Stimulated activated CD8-positive, alpha-beta memory T cell treated with anti-CD3 and anti-CD28 coated beads, Interleukin-4, amount 100 ng/mL, for 24 hours (primary cell): Measurements from ENCODE around the gene VPS8.

Experiments used
- DNase-seq: peaks from one replicate; pipeline ENCODE4 v3.0.0-alpha.2; 2020; ENCODE audit warnings: low read depth

The VPS8 gene

DNA sequence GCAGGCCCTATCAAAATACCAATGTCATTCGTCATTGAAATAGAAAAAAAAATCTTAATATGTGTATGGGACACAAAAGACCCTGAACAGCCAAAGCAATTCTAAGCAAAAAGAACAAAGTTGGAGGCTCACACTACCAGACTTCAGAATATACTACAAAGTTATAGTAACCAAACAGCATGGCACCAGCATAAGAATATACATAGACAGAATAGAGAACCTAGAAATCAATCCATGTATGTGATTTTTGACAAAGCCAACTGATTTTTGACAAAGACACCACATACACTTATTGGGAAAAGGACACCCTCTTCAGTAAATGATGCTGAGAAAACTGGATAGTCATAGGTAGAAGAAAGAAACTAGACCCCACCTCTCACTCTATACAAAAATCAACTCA lies 245.9 kb downstream of the VPS8 start:
- DNase-seq: no peak

DNA sequence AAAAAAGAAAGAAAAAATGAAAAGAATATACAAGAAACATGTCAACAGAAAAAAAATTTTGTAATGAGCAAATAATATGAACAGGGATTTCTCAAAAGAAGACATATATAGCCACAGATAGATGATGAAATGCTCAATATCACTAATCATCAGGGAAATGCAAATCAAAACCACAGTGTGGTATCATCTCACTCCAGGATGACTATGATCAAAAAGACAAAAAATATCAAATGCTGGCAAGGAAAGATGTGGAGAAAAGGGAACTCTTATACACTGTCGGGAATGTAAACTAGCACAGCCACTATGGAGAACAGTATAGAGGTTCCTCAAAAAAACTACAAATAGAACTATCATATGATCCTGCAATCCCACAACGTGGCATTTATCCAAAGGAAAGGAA lies 246.8 kb downstream of the VPS8 start:
- no peak for DNase-seq

DNA sequence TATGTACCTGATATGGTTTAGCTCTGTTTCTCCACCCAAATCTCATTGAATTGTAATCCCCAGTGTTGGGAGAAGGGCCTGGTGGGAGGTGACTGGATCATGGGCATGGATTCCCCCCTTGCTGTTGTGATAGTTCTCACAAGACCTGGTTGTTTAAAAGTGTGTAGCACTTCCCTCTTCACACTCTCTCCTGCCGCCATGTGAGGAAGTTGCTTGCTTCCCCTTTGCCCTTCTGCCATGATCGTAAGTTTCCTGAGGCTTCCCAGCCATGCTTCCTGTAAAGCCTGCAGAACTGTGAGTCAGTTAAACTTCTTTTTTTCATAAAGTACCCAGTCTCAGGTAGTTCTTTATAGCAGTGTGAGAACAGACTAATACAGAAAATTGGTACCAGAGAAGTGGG lies 247.8 kb downstream of the VPS8 start:
- no peak for DNase-seq

DNA sequence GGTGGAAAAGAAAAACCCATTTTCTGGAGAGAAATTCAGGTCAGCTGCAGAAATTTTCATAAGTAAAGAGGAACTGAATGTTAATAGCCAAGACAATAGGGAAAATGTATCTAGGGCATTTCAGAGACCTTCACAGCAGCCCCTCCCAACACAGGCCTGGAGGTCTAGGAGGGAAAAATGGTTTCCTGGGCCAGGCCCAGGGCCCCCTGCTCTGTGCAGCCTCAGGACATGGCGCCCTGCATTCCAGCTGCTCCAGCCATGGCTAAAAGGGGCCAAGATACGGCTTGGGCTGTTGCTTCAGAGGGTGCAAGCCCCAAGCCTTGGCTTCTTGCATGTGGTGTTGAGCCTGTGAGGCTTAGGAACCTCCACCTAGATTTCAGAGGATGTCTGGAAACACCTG lies 248.7 kb downstream of the VPS8 start:
- no peak for DNase-seq

DNA sequence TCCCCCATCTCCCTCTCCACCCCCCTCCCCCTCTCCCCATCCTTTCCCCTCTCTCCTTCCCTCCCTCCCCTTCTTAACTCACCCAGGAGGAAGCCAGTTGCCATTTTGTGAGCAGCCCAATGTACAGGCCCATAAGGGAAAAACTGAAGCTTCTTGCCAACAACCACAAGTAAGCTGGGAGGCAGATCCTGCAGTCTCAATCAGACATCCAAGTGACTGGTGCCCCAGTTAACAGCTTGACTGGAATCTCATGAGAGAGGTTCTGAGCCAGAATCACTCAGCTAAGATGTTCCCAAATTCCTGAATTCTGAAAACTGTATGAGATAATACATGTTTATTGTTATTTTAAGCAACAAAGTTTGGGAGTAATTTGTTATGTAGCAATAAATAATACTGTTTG lies 250.2 kb downstream of the VPS8 start:
- no peak for DNase-seq

DNA sequence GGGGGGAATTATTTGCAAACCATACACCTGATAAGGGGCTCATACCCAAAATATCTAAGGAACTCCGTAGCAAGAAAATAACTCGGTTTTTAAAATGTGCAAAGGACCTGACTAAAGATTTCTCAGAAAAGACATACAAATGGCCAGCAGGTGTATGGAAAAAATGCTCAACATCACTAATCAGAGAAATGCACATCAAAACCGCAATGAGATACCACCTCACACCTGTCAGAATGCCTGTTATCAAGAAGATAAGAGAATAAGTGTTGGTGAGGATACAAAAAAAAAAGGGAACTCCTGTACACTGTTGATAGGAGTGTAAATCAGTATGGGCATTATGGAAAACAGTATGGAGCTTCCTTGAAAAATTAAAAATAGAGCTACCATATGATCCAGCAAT lies 251.5 kb downstream of the VPS8 start:
- no peak for DNase-seq

DNA sequence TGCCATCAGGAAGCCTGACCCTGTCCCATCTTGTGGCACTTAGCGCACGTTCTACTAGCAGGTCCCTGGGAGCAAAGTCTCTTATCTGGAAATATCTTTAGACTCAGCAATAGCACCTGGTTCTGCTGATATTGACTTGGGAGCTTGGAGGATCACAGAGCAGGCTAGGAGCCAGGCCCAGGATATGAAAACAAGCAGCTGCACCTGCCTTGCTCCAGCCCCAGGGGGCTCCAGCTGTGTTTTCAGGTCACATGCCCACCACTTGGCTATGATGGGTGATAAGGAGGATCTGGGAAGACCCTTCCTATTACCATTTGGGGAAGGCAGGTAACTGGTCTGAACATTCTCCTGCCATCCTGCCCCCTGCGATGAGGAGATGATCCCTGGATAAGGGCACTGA lies 253.1 kb downstream of the VPS8 start:
- no peak for DNase-seq

DNA sequence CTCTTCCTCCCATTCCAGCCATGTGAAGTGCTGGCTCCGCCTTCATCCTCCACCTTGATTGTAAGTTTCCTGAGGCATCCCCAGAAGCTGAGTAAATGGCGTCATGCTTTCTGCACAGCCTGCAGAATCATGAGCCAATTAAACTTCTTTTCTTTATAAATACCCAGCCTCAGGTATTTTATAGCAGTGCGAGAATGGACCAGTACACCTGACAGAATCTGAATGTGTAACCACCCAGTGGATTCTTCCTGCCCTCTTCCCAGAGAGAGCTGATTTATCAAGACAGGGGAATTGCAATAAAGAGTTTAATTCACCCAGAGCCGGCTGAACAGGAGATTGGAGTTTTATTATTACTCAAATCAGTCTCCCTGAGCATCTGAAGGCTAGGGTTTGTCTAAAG lies 254.3 kb downstream of the VPS8 start:
- no peak for DNase-seq

DNA sequence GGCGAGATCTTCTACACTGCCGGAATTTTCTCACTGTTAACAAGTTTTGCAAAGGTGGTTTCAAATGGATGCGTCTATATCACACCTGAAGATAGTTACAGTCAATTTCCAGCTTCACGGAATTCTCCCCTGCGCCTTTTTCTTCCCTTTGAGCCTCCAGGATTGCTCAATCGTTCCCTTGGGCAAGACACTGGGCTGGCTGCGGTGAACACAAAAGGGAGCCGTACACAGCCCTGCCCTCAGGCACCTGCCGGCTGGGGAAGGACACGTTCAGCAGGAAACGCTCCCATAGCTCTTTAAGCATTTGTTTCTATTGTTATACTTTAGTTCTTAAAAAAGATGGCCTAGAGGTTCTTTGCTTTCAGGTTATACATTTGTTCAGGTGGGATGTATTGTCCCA lies 255.2 kb downstream of the VPS8 start:
- no peak for DNase-seq

DNA sequence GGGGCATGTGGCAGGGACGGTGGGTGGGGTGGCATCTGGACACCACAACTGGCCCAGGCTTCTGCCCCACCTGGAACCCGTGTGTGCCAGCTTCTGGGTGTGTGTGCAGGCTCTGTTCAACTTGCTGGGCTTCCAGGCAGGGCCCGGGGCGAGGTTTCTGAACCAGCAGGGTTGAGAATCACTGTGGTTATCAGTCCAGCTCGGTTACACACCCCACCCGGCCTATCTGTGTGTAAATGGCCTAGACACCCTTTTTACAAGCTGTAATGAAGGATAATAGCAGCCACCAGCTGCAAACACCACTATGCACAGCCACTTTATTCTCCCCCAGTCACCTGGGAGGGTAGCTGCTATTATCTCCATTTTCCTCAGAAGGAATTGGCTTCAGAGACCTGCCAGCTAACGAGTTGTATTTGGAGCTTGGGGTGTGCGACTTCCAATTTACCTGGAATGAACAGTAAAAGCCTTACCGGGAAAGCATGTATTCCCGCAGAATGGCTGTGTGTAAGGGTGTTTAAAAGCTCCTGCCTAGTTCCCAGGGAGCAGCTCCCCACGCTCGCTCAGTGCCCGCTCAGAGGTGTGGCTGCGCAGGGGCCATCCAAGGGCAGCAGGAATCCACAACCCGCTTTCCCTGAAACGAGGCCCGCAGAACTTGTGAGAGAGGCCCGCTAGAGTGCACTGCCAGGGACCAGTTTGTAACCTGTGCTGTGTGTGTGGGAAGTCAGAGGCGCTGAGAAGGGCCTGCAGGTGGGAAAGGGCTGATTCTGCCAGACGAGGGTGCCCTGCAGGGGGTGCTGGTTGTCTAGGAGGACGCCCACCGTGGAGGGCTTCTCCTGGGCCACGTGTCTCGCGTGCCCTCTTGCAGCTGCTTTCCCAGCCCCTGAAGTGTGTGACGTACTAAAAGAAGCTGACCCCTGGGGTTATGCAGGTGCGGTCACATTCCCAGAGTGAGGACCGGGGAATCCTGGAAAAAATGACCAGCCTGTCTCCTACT lies 257.4 kb downstream of the VPS8 start:
- DNase-seq: no peak

DNA sequence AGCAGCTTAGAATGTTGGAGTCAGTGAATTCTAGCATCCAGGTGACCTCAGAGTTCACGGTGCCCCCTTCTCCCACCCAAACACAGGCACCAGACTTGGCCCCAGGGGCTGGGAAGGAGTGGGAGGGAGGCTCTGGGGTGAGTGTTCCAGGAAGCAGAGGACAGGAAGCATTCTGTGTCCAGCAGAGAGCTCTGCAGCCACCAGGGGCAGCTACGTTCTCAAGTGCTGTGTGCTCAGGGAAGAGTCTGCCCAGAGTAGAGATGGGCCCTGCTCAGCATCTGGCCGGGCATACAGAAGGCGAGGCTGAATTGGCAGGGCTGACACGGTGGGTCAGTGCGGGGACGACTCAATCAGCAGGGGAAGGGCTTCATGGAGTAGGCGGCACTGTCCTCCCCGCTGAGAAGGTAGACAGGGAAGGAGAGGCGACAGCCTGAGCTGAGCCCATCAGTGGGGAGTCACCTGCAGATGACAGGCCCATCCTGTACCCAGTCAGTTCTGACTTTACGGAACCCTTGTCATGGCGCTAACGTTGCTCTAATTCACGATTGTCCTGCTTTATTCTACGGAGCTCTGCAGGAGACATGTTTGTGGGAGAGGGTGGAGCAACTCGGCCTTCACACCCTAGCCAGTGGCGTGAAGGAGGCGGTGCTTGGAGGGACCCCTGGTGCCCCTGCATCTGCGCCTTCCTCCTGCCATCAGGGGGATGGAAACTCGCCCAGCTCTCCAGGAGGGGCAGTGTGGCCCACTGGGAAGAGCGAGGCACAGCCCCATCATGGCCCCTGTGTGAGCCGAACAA lies 258.7 kb downstream of the VPS8 start:
- DNase-seq: no peak

DNA sequence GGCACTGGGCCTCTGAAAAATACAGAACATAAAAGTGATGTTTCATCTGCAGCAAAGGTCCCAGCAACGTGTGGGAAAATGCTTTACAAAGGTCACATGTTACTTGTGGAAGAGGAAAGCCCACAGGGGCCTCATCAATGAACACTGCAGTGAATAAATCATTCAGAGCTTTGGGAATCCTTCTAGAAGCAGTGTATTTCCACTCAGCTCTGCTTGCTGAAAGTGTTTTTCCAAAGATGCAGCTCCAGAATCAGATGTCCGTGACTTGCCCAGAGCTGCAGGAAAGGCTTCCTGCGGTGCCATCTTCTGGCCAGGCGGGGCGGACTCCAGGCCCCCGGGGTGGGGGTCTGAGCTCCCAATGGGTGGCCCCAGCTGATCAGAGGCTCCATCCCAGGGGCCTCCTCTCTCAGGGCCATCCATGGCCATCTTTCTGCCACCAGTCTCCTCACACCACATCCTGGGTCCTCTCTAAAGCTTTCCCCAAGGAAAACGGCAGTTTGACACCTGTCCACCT lies 259.4 kb downstream of the VPS8 start:
- DNase-seq: no peak

DNA sequence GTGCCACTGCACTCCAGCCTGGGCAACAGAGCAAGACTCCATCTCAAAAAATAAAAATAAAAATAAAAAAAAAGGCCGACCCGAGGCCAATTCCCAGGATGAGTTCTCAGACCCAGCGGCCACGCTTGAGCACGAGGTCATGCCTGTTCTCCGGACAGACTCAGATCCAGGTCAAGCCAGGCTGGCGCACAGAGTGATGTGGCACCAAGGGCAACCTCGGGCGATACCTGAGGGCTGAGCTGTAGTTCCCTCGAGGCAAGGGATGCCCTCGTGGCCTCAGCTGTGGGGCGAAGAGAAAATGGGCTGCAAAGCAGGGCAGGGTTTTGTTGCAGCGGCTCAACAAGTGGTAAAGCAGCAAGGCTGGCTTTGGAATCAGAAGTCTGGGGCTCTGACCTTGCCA lies 263.6 kb downstream of the VPS8 start:
- no peak for DNase-seq

DNA sequence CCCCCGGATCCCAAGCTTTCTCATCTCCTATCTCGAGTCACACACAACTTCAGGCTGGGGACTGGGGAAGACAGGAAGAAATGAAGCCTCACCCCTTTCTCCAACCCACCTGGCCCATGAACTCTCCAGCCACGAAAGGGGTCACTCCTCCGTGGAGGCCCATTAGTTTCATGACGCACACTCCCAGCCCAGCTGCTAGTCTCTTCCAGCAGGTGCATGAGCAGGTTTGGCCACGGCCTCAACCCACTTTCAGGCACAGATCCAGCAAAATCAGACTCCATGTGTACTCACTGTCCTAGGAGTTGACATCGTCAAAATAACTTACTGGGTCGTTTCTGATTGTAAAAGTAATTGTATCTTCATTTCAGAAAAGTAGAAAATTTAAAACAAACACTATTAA lies 264.3 kb downstream of the VPS8 start:
- no peak for DNase-seq

DNA sequence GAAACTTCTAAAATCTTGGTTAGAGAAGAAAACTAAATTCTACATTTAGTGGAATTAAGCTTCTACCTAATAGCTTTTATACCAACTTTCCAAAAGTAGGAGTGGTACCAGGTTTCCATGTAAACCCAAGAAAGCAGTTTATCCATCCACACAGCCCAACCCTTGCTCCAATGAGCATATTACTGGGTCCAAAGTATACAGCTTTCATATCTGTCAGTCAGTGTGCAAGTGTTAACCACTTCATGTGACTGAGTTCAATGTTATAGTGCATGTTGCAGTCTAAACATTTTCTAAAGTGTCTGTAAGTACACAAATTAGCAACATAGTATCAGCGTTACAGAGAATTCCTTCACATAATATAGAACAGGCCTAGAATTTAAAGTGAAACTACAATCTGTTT lies 267.7 kb downstream of the VPS8 start:
- DNase-seq: no peak

DNA sequence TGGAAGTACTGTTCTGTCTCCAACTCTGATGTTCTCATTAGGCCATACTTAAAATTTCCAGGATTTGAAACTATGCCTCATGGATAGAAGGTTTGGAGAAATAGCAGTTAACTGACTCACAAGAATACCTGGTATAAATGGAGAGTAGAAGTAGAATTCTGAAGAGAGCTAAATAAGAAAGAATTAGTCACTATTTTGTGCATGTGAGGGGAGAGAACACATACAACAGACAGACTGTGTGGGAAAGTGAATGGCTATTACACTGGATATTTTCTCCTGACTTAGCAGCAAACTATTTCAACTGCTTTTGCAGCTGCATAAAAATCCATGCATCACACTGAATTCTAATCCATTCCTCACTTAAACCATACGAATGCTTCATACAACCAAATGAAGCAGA lies 269.6 kb downstream of the VPS8 start:
- no peak for DNase-seq

DNA sequence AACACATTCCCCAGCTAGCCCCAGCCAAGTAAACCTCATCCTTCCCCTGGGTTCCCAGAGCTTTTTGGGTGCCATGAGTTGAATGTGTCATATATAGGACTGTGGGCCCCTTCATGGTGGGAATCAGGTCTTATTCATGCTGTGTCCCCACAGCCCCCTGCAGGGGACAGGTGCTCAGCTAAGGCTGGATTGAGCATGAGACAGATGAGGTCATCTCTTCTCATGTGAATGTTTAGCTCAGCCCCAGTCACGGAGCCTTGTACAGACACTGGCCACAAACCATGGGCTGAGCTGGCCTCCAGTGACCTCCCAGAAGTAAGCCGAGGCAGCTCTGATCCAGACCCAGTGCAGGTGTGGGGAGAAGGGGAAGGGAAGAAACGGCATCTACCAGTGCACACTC lies 270.2 kb downstream of the VPS8 start:
- DNase-seq: no peak

DNA sequence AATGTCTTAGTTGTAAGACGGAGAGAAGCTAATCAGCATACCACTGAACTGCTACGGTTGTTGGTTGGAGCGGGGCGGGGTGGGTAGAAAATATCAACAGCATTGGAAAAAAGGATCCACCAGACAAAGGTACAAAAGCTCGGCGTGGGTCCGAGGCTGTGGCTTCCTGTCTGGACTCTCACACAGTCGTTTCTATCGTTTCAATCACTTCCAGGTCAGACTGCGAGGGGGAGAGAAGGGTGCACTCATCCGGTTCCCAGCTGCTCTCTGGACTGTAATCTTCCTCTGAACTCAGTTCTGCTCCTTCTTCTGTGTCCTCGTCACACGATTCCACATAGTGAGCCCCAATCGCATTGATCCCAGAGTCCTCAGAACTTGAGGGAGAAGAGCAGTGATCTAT lies 270.9 kb downstream of the VPS8 start:
- no peak for DNase-seq

DNA sequence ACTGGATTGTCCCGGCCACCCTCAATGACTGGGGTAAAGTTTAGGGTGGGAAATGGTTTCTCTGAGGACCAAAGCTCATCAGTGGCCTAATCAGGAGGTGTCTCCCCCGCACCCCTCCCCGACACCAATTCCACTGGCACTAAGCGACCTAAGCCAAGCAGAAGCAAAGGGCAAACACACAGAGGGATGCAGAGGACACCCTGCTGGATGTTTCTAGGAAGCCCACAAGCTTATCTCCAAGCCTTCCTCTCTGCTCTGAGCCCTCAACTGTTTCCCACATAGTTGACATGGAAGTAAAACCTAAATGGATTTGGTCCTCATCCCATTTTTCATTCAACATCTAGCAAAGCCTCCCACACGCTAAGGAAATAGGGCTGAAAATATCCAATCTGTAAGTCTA lies 272.4 kb downstream of the VPS8 start:
- no peak for DNase-seq

DNA sequence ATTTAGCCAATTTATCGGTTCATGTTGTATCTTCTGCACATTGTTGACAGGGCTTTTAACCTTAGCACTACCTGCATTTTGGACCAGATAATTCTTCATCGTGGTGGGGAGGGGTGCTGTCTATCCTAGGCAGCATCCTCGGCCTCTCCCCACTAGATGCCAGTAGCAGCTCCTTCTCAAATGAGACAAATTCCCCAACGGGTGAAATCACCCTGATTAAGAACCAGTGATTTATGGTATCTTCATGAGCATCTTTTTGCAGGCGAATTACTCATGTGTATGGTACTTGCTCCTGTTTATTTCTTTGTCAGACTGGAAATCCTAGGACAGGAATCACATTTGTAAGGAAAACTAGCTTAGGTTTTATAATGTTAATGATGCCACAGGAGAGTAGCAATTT lies 272.9 kb downstream of the VPS8 start:
- DNase-seq: no peak

DNA sequence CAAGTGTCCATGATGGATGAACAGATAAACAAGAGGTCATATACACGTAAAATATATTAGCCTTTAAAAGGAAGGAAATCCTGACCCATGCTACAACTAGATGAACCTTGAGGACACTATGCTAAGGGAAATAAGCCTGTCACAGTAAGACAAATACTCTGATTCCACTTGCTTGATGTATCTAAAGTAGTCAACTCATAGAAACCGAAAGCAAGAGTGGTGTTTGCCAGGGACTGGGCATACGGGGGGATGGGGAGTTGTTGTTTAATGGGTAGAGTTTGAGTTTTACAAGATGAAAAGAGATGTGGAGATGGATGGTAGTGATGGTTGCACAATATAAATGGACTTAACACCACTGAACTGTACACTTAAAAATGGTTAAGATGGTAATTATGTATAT lies 275.5 kb downstream of the VPS8 start:
- no peak for DNase-seq

DNA sequence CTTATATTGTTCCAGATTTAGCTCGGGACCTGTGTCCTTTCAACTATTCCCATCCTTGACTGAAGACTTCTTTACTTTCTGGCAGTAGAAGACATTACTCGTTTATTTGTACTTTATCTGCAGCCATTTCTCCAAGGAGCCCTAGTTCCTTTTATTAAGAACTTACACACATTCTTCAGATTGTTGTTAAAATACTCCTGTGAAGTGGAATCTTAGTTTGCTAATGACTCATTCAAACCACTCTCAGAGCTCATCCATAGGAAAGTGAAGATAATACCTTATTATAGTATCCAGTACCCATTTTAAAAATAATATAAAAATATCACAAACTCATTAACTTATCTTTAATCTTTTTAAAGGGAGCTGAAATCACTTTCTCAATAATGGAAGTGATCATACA lies 277.4 kb downstream of the VPS8 start:
- DNase-seq: no peak

DNA sequence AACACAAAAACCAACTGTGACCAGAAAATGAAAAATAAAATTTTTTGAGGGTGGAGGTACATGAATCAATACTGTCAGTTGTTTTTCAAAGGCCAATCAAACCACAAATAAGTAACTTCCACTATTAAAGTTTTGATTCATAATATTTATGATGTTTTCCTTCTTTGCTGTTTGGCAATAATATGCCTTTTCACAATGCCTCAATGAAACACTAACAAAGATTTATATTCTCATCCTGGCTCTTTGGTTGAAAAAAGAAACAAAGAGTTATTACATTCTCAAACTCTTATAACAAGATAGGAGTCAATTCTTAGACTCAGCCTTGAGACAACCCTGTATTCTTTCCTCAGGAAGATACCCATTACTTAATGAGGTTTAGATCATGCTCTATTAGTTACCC lies 277.8 kb downstream of the VPS8 start:
- no peak for DNase-seq
